Stomach smooth muscle (tissue), 2 donors: Measurements from ENCODE around the gene C3orf49.

ENCODE experiments used
- H3K27ac ChIP-seq: one replicate; pipeline ENCODE4 v1.7.0; 2013; ENCODE audit warnings: mild to moderate bottlenecking, low read length, inconsistent platforms
- H3K27me3 ChIP-seq, 2 donors: one replicate each; pipeline ENCODE4 v1.7.0; 2013; ENCODE audit warnings: low read length in 2 of 2; ENCODE audit not compliant: insufficient read depth in 2 of 2, control insufficient read depth in 1 of 2
- H3K36me3 ChIP-seq, 2 donors: one replicate each; pipeline ENCODE4 v1.7.0; 2013; ENCODE audit warnings: low read length in 2 of 2; ENCODE audit not compliant: control insufficient read depth in 2 of 2, insufficient read depth in 2 of 2
- H3K4me1 ChIP-seq: one replicate; pipeline ENCODE4 v1.7.0; 2013; ENCODE audit warnings: low read length; ENCODE audit not compliant: control insufficient read depth, insufficient read depth
- H3K4me3 ChIP-seq, 2 donors: one replicate each; pipeline ENCODE4 v1.7.0; 2013; ENCODE audit warnings: low read length in 2 of 2
- H3K9ac ChIP-seq, 2 donors: one replicate each; pipeline ENCODE4 v1.7.0; 2013; ENCODE audit warnings: low read length in 2 of 2, mild to moderate bottlenecking in 1 of 2
- H3K9me3 ChIP-seq, 2 donors: one replicate each; pipeline ENCODE4 v1.7.0; 2013; ENCODE audit warnings: low read length in 2 of 2; ENCODE audit not compliant: control insufficient read depth in 2 of 2
- donor health status: healthy.
- donor health status: Pancreatic carcinoma.

The C3orf49 gene

GRCh38 chr3:63849175-63849574, 30.1 kb downstream of the C3orf49 start:
- no peak overlapping the region for H3K9ac ChIP-seq

GRCh38 chr3:63851287-63851686, 32.2 kb downstream of the C3orf49 start:
- H3K4me3 ChIP-seq = no peak overlapping the region
- H3K27ac ChIP-seq = no peak overlapping the region
- no peak overlapping the region for H3K9ac ChIP-seq
- H3K4me1 ChIP-seq = no peaks in the 10 kb centered on the region
- no peaks in the 10 kb centered on the region for H3K9me3 ChIP-seq
- H3K27me3 ChIP-seq = no peaks in the 10 kb centered on the region
- H3K36me3 ChIP-seq = no peaks in the 10 kb centered on the region

More at GRCh38 chr3:63849175-63849574, 30.1 kb downstream of the C3orf49 start:
- H3K27ac ChIP-seq = no peak overlapping the region
- no peaks in the 10 kb centered on the region for H3K9me3 ChIP-seq
- H3K4me3 ChIP-seq = no peak overlapping the region
- no peaks in the 10 kb centered on the region for H3K36me3 ChIP-seq
- no peaks in the 10 kb centered on the region for H3K4me1 ChIP-seq
- no peaks in the 10 kb centered on the region for H3K27me3 ChIP-seq

GRCh38 chr3:63853106-63853505, 34.0 kb downstream of the C3orf49 start:
- H3K27ac ChIP-seq = no peak overlapping the region
- no peaks in the 10 kb centered on the region for H3K27me3 ChIP-seq
- no peaks in the 10 kb centered on the region for H3K36me3 ChIP-seq
- H3K4me3 ChIP-seq = no peak overlapping the region
- no peak overlapping the region for H3K9ac ChIP-seq
- H3K4me1 ChIP-seq = no peaks in the 10 kb centered on the region
- no peaks in the 10 kb centered on the region for H3K9me3 ChIP-seq

DNA sequence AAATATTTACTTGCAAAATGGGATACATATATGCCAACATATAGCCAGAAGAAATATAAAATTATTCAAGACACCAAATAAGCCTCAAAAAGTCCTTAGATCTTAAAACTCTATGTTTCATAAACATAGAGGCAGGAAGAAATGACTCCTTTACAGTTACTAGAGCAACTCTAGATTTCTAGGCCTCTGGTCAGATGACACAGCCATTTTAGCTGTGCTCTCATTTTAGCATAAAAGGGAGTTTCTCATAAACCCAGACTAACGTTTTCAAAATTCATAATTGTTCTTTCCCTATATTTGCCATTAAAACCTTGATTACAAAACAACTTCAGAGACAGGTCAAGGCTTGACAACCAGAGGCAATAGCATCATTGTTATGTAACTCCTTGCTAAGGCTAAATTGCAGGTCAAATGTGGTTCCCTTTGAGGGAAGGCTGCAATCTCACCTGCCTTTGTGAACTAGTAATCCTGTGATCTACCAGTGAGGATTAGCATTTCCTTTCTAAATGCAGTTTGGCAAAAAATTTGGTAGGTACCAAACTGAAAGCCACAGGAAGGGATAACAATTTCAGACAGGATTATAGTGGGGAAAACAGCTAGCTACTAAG, 36.3 kb downstream of the C3orf49 start:
- no peaks in the 10 kb centered on the region for H3K27me3 ChIP-seq
- no peaks in the 10 kb centered on the region for H3K36me3 ChIP-seq
- no peaks in the 10 kb centered on the region for H3K4me1 ChIP-seq
- H3K9ac ChIP-seq = no peak overlapping the region
- H3K4me3 ChIP-seq = no peak overlapping the region
- no peak overlapping the region for H3K27ac ChIP-seq
- H3K9me3 ChIP-seq = no peaks in the 10 kb centered on the region

DNA sequence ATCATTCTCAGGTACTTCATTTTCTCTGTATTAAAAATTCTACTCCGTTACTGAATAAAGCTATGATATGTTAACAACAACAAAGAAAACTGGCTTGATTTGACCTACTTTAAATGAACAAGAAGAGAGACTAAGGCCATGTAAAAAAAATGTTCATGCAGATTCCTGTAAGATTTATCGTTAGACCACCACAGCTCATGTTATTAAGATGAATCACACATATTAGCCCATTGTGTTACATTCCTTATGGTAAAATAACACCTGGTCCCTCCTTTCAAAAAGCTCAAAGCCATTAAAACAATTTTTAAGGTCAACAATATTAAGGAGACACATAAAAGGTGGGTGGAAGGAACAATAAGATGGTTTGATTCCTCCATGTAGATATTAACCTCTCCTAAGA, 38.2 kb downstream of the C3orf49 start:
- Histone ChIP-seq H3K9me3 (no peaks in the 10 kb centered on the region), H3K4me1 (no peaks in the 10 kb centered on the region), H3K9ac (no peak overlapping the region), H3K4me3 (no peak overlapping the region), H3K36me3 (no peaks in the 10 kb centered on the region), H3K27me3 (no peaks in the 10 kb centered on the region), H3K27ac (no peak overlapping the region)

- Histone ChIP-seq H3K36me3 (no peaks in the 10 kb centered on the region), H3K9ac (no peak overlapping the region)
These were observed 41.7 kb downstream of the C3orf49 start for GRCh38 chr3:63860776-63861175.

GRCh38 chr3:63861306-63861705, 42.2 kb downstream of the C3orf49 start:
- Histone ChIP-seq H3K36me3 (no peaks in the 10 kb centered on the region), H3K27me3 (no peaks in the 10 kb centered on the region), H3K9ac (no peak overlapping the region), H3K9me3 (no peaks in the 10 kb centered on the region), H3K4me3 (no peak overlapping the region), H3K27ac (no peak overlapping the region), H3K4me1 (peaks cover 10% of the 10 kb centered on the region)

More at GRCh38 chr3:63860776-63861175, 41.7 kb downstream of the C3orf49 start:
- Histone ChIP-seq H3K4me1 (peaks cover 10% of the 10 kb centered on the region), H3K27me3 (no peaks in the 10 kb centered on the region), H3K27ac (no peak overlapping the region), H3K9me3 (no peaks in the 10 kb centered on the region), H3K4me3 (no peak overlapping the region)

DNA sequence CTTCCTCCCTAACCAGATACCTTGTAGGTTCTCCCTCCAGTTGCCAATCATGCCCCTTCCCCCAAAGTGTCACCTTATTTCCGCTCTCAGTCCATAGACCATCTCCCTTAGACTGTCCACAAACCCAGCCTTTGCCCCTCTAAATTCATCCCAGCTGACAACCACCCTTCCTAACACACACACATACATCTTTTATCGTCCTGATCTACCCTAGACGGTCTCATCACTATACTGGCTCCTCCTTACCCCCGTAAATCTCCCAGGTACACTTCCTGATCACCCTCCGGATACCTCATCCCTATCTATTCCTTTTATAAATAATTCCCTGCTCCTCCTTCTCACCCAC, 43.7 kb downstream of the C3orf49 start:
- no peaks in the 10 kb centered on the region for H3K36me3 ChIP-seq
- H3K9ac ChIP-seq = peak overlapping the region; percentile 86 to 87
- H3K27me3 ChIP-seq = no peaks in the 10 kb centered on the region
- peak overlapping the region; percentile 76 to 86 for H3K4me3 ChIP-seq
- H3K27ac ChIP-seq = peak overlapping the region; percentile 46
- H3K4me1 ChIP-seq = peaks cover 10% of the 10 kb centered on the region
- no peaks in the 10 kb centered on the region for H3K9me3 ChIP-seq

DNA sequence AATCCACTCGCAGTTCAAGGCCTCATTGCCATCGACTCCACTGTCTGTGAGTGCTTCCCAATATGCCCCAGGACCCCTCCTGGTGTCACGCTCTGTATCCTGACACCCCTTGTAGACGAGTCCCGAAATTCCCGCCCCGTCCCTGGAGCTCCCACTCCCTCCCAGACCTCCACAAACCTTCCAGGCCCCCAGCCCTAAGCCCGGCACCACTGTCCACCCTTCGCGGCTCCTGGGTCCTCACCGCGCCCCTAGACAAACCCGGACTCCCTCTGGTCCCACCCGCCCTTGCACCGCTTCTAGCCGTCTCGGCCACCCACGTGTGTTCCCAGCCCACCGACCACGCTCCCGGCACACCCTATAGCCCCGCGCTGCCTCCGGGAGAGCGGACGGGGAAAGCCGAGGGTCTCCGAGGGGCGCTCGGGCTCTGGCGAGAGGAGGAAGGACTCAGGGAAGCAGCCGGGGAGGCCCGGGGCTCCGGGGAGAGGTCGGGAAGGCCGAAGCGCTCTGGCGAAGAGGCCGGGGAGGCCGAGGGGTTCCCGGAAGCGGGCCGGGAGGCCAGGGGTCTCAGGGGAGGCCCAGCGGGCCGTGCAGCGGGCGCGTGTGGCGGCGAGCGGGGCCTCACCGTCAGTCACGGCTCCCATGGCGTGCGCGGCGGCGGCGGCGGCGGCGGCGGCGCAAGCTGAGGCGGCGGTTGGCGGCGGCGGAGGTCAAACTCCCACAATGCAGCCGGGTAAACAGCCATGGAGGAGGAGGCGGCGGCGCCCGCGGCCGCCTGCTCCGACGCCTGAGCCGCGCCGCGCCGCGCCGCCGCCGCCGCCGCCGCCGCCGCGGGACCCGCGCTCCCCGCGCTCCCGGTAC, 44.3 kb downstream of the C3orf49 start, which contains the start of the genes ATXN7 and THOC7:
Gene ATXN7, plus strand, starts transcription at position 718 of the 858 bp plus-strand sequence. CDS start 48,732 bp downstream, outside the sequence.
Gene THOC7, minus strand, starts transcription at position 656 of the 858 bp plus-strand sequence. Its CDS starts 15 bp downstream, at position 641.
- peaks cover 10% of the 10 kb centered on the region for H3K4me1 ChIP-seq
- H3K36me3 ChIP-seq = no peaks in the 10 kb centered on the region
- peak within 1 kb of the TSS; percentile 76 to 86 for H3K4me3 ChIP-seq
- peak within 1 kb of the TSS; percentile 46 for H3K27ac ChIP-seq
- H3K9me3 ChIP-seq = no peaks in the 10 kb centered on the region
- peak within 1 kb of the TSS; percentile 86 to 87 for H3K9ac ChIP-seq
- no peaks in the 10 kb centered on the region for H3K27me3 ChIP-seq

GRCh38 chr3:63864008-63864964, 45.2 kb downstream of the C3orf49 start:
- Histone ChIP-seq H3K9me3 (no peaks in the 10 kb centered on the region), H3K36me3 (no peaks in the 10 kb centered on the region), H3K9ac (peak overlapping the region; percentile 72 to 75), H3K4me1 (peaks cover 10% of the 10 kb centered on the region), H3K27me3 (no peaks in the 10 kb centered on the region), H3K27ac (peak overlapping the region; percentile 24), H3K4me3 (peak overlapping the region; percentile 74 to 77)
